DND-41 (cell line): ENCODE data around the gene NPHP4.

Experiments
- ATAC-seq: fragments of 200-7000 bp; cut with Tn5 transposase; 3 replicates; pipeline ENCODE4 v1.9.1; 2021; ENCODE audit warnings: low read depth; ENCODE audit not compliant: insufficient read depth
- DNase-seq: peaks from one replicate; pipeline ENCODE4 v3.0.0-alpha.2; 2020
- H2AFZ ChIP-seq: 2 replicates; pipeline ENCODE4 v1.6.0; 2012; ENCODE audit warnings: low read depth, low read length
- H3K27ac ChIP-seq: 2 replicates; pipeline ENCODE4 v1.5.1; 2012; ENCODE audit warnings: low read length, inconsistent platforms
- H3K27me3 ChIP-seq: fragments of 200-600 bp; sonication (generic); 2 replicates; pipeline ENCODE4 v1.6.0; 2012; ENCODE audit warnings: low read length, mild to moderate bottlenecking, inconsistent platforms; ENCODE audit not compliant: insufficient read depth, poor library complexity
- H3K36me3 ChIP-seq: 2 replicates; pipeline ENCODE4 v1.5.1; 2012; ENCODE audit warnings: low read length, inconsistent platforms; ENCODE audit not compliant: insufficient read depth
- H3K4me1 ChIP-seq: 2 replicates; pipeline ENCODE4 v1.5.1; 2012; ENCODE audit warnings: mild to moderate bottlenecking, low read length; ENCODE audit not compliant: insufficient read depth
- H3K4me2 ChIP-seq: 2 replicates; pipeline ENCODE4 v1.6.0; 2012; ENCODE audit warnings: mild to moderate bottlenecking, moderate library complexity, low read length, inconsistent platforms; ENCODE audit not compliant: insufficient read depth
- H3K4me3 ChIP-seq, 2 experiments: fragments of 200-600 bp in 1 of 2; shearing (Covaris generic) in 1 of 2; 2 replicates each; pipeline ENCODE4 v1.5.1; 2012 to 2016; ENCODE audit warnings: inconsistent platforms in 2 of 2, low read length in 2 of 2, mild to moderate bottlenecking in 2 of 2, low read depth in 1 of 2, moderate library complexity in 1 of 2
- H3K79me2 ChIP-seq: 2 replicates; pipeline ENCODE4 v1.6.0; 2012; ENCODE audit warnings: low read length, inconsistent platforms; ENCODE audit not compliant: insufficient read depth
- H3K9ac ChIP-seq: 2 replicates; pipeline ENCODE4 v1.6.0; 2012; ENCODE audit warnings: low read depth, mild to moderate bottlenecking, inconsistent platforms, low read length, moderate library complexity
- H3K9me3 ChIP-seq: 2 replicates; pipeline ENCODE4 v1.5.1; 2012; ENCODE audit warnings: low read length, moderate library complexity, mild to moderate bottlenecking, inconsistent platforms; ENCODE audit not compliant: insufficient read depth, severe bottlenecking
- H4K20me1 ChIP-seq: 2 replicates; pipeline ENCODE4 v1.6.0; 2012; ENCODE audit warnings: low read length; ENCODE audit not compliant: insufficient read depth
- CTCF ChIP-seq: IDR thresholded peaks from 2 replicates; pipeline ENCODE4 v1.5.1; 2012; ENCODE audit warnings: borderline replicate concordance, low read length, moderate library complexity, mild to moderate bottlenecking; ENCODE audit not compliant: poor library complexity, severe bottlenecking; ENCODE audit errors: extremely low read depth
- EZH2 ChIP-seq: IDR thresholded peaks from 3 replicates; pipeline ENCODE4 v1.6.1; 2012; ENCODE audit warnings: borderline replicate concordance, low read depth, mild to moderate bottlenecking, moderate library complexity, low read length, inconsistent platforms; ENCODE audit not compliant: severe bottlenecking

The NPHP4 gene

GRCh38 chr1:5839881-5840550, 152.2 kb downstream of the NPHP4 start:
- Histone ChIP-seq H4K20me1 (peaks cover 27% of the 10 kb centered on the region), H3K27me3 (peaks cover 16% of the 10 kb centered on the region), H3K4me1 (no peaks in the 10 kb centered on the region), H3K36me3 (no peaks in the 10 kb centered on the region), H3K79me2 (no peaks in the 10 kb centered on the region), H3K9me3 (no peaks in the 10 kb centered on the region), H3K27ac (no peak overlapping the region), H3K4me3 (no peak overlapping the region), H2AFZ (no peak overlapping the region), H3K9ac (no peak overlapping the region), H3K4me2 (no peak overlapping the region)
- TF ChIP-seq EZH2 (no peak), CTCF (no peak)
- ATAC-seq (no peak), DNase-seq (no peak)

DNA sequence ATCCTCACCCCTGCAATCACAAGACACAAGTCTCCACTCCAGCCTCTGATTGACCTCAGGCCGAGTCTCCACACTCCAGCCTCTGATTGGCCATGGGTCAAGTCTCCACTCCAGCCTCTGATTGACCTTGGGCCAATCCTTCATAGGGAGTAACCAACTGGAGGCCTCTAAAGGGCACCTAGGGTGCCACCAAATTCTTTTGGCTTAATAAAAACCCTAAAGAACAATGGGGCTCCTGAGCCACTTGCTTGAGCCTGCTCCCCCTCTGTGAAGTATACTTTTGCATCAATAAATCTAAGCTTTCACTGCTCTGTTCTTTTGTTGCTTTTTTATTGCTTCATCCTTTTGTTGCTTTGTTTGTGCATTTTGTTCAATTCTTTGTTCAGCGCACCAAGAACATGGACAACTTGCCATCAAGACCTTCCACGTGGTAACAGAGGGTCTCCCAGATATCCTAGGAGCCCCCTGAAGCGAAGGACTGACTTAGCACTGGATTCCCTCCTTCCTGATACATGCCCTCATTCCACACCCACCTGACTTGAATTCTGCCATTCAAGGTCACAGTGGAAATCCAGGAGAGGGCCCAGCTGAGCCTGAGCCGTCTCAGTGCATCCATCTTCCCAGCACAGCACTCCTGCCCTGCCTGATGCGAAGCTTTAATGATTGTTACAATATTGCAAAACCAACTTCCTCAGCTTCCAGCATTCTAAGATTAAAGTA, 152.9 kb downstream of the NPHP4 start:
- Histone ChIP-seq H3K4me2 (no peak overlapping the region), H3K9me3 (no peaks in the 10 kb centered on the region), H3K4me3 (no peak overlapping the region), H3K27ac (no peak overlapping the region), H3K9ac (no peak overlapping the region), H3K36me3 (no peaks in the 10 kb centered on the region), H2AFZ (no peak overlapping the region), H3K79me2 (no peaks in the 10 kb centered on the region), H4K20me1 (peaks cover 25% of the 10 kb centered on the region), H3K4me1 (no peaks in the 10 kb centered on the region), H3K27me3 (peaks cover 16% of the 10 kb centered on the region)
- DNase-seq, result no peak
- ATAC-seq, result no peak
- TF ChIP-seq EZH2 (no peak), CTCF (no peak)

- Histone ChIP-seq H3K9me3 (no peaks in the 10 kb centered on the region), H3K4me1 (no peaks in the 10 kb centered on the region), H4K20me1 (peaks cover 20% of the 10 kb centered on the region; the same call in 1 of the 2 replicates), H3K27ac (no peak overlapping the region), H2AFZ (no peak overlapping the region), H3K4me3 (no peak overlapping the region), H3K79me2 (no peaks in the 10 kb centered on the region), H3K9ac (no peak overlapping the region), H3K4me2 (no peak overlapping the region), H3K27me3 (peaks cover 16% of the 10 kb centered on the region), H3K36me3 (no peaks in the 10 kb centered on the region)
- DNase-seq, result no peak
- TF ChIP-seq CTCF, result no peak
- no peak for TF ChIP-seq EZH2
- ATAC-seq, result no peak
Measured at GRCh38 chr1:5837976-5838653, 154.1 kb downstream of the NPHP4 start.
